HTERT RPE-1 (cell line): ENCODE results near the gene ABCD3.
"Not testable (repeated sequence)": the region's sequence is repeated elsewhere in the genome, so short reads cannot be mapped to it uniquely, and the experiment has no call there.

Experiments used
- in situ Hi-C: fragments of 300-500 bp; cut with MboI; formaldehyde crosslinking; loops from 4 replicates; pipeline ENCODE4 v1.14.3; 2020; ENCODE audit warnings: low sequenced_read_pairs

Gene ABCD3

GRCh38 chr1:94413311-94413710 lies 4.9 kb upstream of the ABCD3 start:
- in situ Hi-C loops: no loop called here

- in situ Hi-C loops: no loop called here
Measured at GRCh38 chr1:94416901-94417727, 1.1 kb upstream of the ABCD3 start.

GRCh38 chr1:94417728-94417977 lies 536 bp upstream of the ABCD3 start:
- in situ Hi-C loops: no loop called here

GRCh38 chr1:94418664-94419655 lies 771 bp downstream of the ABCD3 start:
- in situ Hi-C loops: no loop called here

- in situ Hi-C loops: no loop called here
Measured at GRCh38 chr1:94422115-94422820, 4.1 kb downstream of the ABCD3 start.

- in situ Hi-C loops: no loop called here
Measured at GRCh38 chr1:94425821-94426484, 7.8 kb downstream of the ABCD3 start.

GRCh38 chr1:94426485-94426870 lies 8.3 kb downstream of the ABCD3 start:
- in situ Hi-C loops: not testable (repeated sequence)

GRCh38 chr1:94428441-94428840 lies 10.3 kb downstream of the ABCD3 start:
- in situ Hi-C loops: no loop called here

- in situ Hi-C loops: not testable (repeated sequence)
Measured at GRCh38 chr1:94428927-94429528, 10.8 kb downstream of the ABCD3 start.

- in situ Hi-C loops: not testable (repeated sequence)
Measured at GRCh38 chr1:94430066-94430465, 11.9 kb downstream of the ABCD3 start.

GRCh38 chr1:94433866-94434265 lies 15.7 kb downstream of the ABCD3 start:
- in situ Hi-C loops: no loop called here

- in situ Hi-C loops: no loop called here
Measured at GRCh38 chr1:94434365-94435045, 16.3 kb downstream of the ABCD3 start.

- in situ Hi-C loops: no loop called here
Measured at GRCh38 chr1:94438692-94439276, 20.6 kb downstream of the ABCD3 start.

- in situ Hi-C loops: no loop called here
Measured at GRCh38 chr1:94440088-94440487, 21.9 kb downstream of the ABCD3 start.

- in situ Hi-C loops: not testable (repeated sequence)
Measured at GRCh38 chr1:94443067-94443466, 24.9 kb downstream of the ABCD3 start.

GRCh38 chr1:94444819-94445218 lies 26.6 kb downstream of the ABCD3 start:
- in situ Hi-C loops: not testable (repeated sequence)

GRCh38 chr1:94445733-94446132 lies 27.5 kb downstream of the ABCD3 start:
- in situ Hi-C loops: not testable (repeated sequence)

- in situ Hi-C loops: not testable (repeated sequence)
Measured at GRCh38 chr1:94446177-94446576, 28.0 kb downstream of the ABCD3 start.

GRCh38 chr1:94448741-94449140 lies 30.6 kb downstream of the ABCD3 start:
- in situ Hi-C loops: not testable (repeated sequence)
